ENCODE results near the gene EIF6.
"Not testable (repeated sequence)": the region's sequence is repeated elsewhere in the genome, so short reads cannot be mapped to it uniquely, and the experiment has no call there.

Gene EIF6

GRCh38 chr20:35284267-35284991, at the start of gene EIF6:
TSS of gene EIF6 (minus strand) at chr20:35284772. CDS start at chr20:35284487, 285 bp downstream.
- DNase-seq (ENCODE audit: low spot score), result peak; percentile 99

GRCh38 chr20:35333606-35334005, 49.0 kb upstream of the EIF6 start:
- DNase-seq (ENCODE audit: low spot score), result no peak

GRCh38 chr20:35332540-35333200, 48.1 kb upstream of the EIF6 start:
- DNase-seq (ENCODE audit: low spot score), result no peak

GRCh38 chr20:35329435-35330139, 45.0 kb upstream of the EIF6 start:
- peak; percentile 83 for DNase-seq (ENCODE audit: low spot score)

GRCh38 chr20:35328689-35329088, 44.1 kb upstream of the EIF6 start:
- DNase-seq (ENCODE audit: low spot score), result no peak

- no peak for DNase-seq (ENCODE audit: low spot score)
Observed at GRCh38 chr20:35328095-35328685, 43.6 kb upstream of the EIF6 start.

GRCh38 chr20:35327074-35327976, 42.8 kb upstream of the EIF6 start:
- peak; percentile 83 for DNase-seq (ENCODE audit: low spot score)

- no peak for DNase-seq (ENCODE audit: low spot score)
Observed at GRCh38 chr20:35326740-35327073, 42.1 kb upstream of the EIF6 start.

- no peak for DNase-seq (ENCODE audit: low spot score)
Observed at GRCh38 chr20:35326021-35326739, 41.6 kb upstream of the EIF6 start.

- DNase-seq (ENCODE audit: low spot score), result no peak
Observed at GRCh38 chr20:35325401-35325800, 40.8 kb upstream of the EIF6 start.

- DNase-seq (ENCODE audit: low spot score), result no peak
Observed at GRCh38 chr20:35320396-35321126, 36.0 kb upstream of the EIF6 start.

GRCh38 chr20:35319871-35320197, 35.3 kb upstream of the EIF6 start:
- DNase-seq (ENCODE audit: low spot score), result no peak

GRCh38 chr20:35319192-35319870, 34.8 kb upstream of the EIF6 start:
- no peak for DNase-seq (ENCODE audit: low spot score)

GRCh38 chr20:35318502-35319157, 34.1 kb upstream of the EIF6 start:
- no peak for DNase-seq (ENCODE audit: low spot score)

- no peak for DNase-seq (ENCODE audit: low spot score)
Observed at GRCh38 chr20:35317416-35318210, 33.0 kb upstream of the EIF6 start.

- DNase-seq (ENCODE audit: low spot score), result no peak
Observed at GRCh38 chr20:35316086-35316485, 31.5 kb upstream of the EIF6 start.

- not testable (repeated sequence) for DNase-seq (ENCODE audit: low spot score)
Observed at GRCh38 chr20:35315632-35316020, 31.1 kb upstream of the EIF6 start.

- DNase-seq (ENCODE audit: low spot score), result no peak
Observed at GRCh38 chr20:35314816-35315631, 30.5 kb upstream of the EIF6 start.

All from HuH-7 (cell line).